ENCODE measurements around the gene CCDC28B. TPM values are rescaled to one million over a fixed set of nuclear protein-coding genes. Genes with fewer than 3 reads are reported as not detected.
A peak's percentile ranks its signal among the peaks of the same experiment; 100 is the strongest.

CCDC28B gene
- total and polyA plus RNA-seq, 8 donors, result 7.2 to 31.5 (median 24.4) TPM

GRCh38 chr1:32220746-32221580 lies 20.6 kb downstream of the CCDC28B start:
- peaks cover 0 to 51% of the 10 kb centered on the region in 2 donors for H3K36me3 ChIP-seq
- TF ChIP-seq CTCF (IDR thresholded peaks at IDR 0.05), result no peak
- H3K27me3 ChIP-seq, result no peaks in the 10 kb centered on the region
- peaks cover 22 to 31% of the 10 kb centered on the region in 2 donors for H3K4me1 ChIP-seq
- ATAC-seq (no peak), DNase-seq (no peak)
- peak overlapping the region; percentile 64 to 93 for H3K4me3 ChIP-seq
- no peaks in the 10 kb centered on the region for H3K9me3 ChIP-seq
- intact Hi-C loops (cut with DNase I), result no loop called here
- peak overlapping the region in 1 of 2 donors; percentile 87 for H3K27ac ChIP-seq

- no peak for TF ChIP-seq CTCF (IDR thresholded peaks at IDR 0.05)
- Histone ChIP-seq H3K4me1 (peaks cover 22 to 28% of the 10 kb centered on the region in 2 donors), H3K9me3 (no peaks in the 10 kb centered on the region), H3K36me3 (peaks cover 0 to 51% of the 10 kb centered on the region in 2 donors), H3K27me3 (no peaks in the 10 kb centered on the region), H3K4me3 (peak overlapping the region; percentile 64 to 93), H3K27ac (peak overlapping the region; percentile 75 to 87)
- intact Hi-C loops (cut with DNase I), result no loop called here
- DNase-seq, result no peak
- no peak for ATAC-seq
These were observed 21.2 kb downstream of the CCDC28B start for GRCh38 chr1:32221581-32221979.

GRCh38 chr1:32221980-32222755 lies 21.8 kb downstream of the CCDC28B start, which contains the start of the genes EIF3I and TMEM234:
Gene EIF3I (plus strand): TSS chr1:32222407. CDS start chr1:32222442, 35 bp downstream.
Gene TMEM234 (minus strand): TSS chr1:32222353. CDS start chr1:32222322, 31 bp downstream.
- H3K27ac ChIP-seq, result peak within 1 kb of the TSS; percentile 75 to 87
- H3K4me1 ChIP-seq, result peaks cover 22 to 28% of the 10 kb centered on the region in 2 donors
- ATAC-seq, result peak; percentile 98
- H3K36me3 ChIP-seq, result peaks cover 0 to 51% of the 10 kb centered on the region in 2 donors
- intact Hi-C loops (cut with DNase I), result no loop called here
- DNase-seq, result peak; percentile 92 to 95 (median 94)
- no peak for TF ChIP-seq CTCF (IDR thresholded peaks at IDR 0.05)
- H3K9me3 ChIP-seq, result no peaks in the 10 kb centered on the region
- H3K4me3 ChIP-seq, result peak within 1 kb of the TSS; percentile 64 to 93
- no peaks in the 10 kb centered on the region for H3K27me3 ChIP-seq

- no peak for TF ChIP-seq CTCF (IDR thresholded peaks at IDR 0.05)
- no peak for DNase-seq
- peaks cover 0 to 57% of the 10 kb centered on the region in 2 donors for H3K36me3 ChIP-seq
- H3K27me3 ChIP-seq, result no peaks in the 10 kb centered on the region
- H3K9me3 ChIP-seq, result no peaks in the 10 kb centered on the region
- intact Hi-C loops (cut with DNase I), result no loop called here
- peak overlapping the region in 1 of 2 donors; percentile 93 for H3K4me3 ChIP-seq
- peaks cover 22 to 28% of the 10 kb centered on the region in 2 donors for H3K4me1 ChIP-seq
- ATAC-seq, result no peak
- H3K27ac ChIP-seq, result no peak overlapping the region
These were observed 23.3 kb downstream of the CCDC28B start for GRCh38 chr1:32223683-32224082.

GRCh38 chr1:32224285-32224684 lies 23.9 kb downstream of the CCDC28B start:
- ATAC-seq (no peak), DNase-seq (no peak)
- Histone ChIP-seq H3K36me3 (peaks cover 0 to 63% of the 10 kb centered on the region in 2 donors), H3K9me3 (no peaks in the 10 kb centered on the region), H3K4me1 (peaks cover 22 to 28% of the 10 kb centered on the region in 2 donors), H3K4me3 (no peak overlapping the region), H3K27me3 (no peaks in the 10 kb centered on the region), H3K27ac (no peak overlapping the region)
- TF ChIP-seq CTCF (IDR thresholded peaks at IDR 0.05), result no peak
- intact Hi-C loops (cut with DNase I), result no loop called here
